ENCODE data around the gene LRMDA.
"Not testable (repeated sequence)": the region's sequence is repeated elsewhere in the genome, so short reads cannot be mapped to it uniquely, and the experiment has no call there.

Gene LRMDA

DNA sequence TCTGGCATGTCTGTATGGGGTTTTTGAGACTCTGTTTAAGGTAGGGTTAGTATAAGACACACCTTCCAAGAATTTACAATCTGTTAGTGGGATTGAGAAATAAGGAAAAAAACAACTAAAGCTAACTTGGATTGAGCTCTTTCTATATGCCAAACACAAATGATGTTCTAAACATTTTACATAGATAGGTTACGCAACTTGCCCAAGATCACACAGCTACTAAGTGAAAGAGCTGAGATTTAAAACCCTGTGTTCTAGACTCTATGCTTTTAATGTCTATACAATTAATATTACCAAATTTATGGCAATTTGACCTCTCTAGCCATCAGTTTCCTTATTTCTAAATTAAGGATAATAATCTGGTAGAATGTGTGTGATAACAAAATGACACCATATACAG, 1056.2 kb downstream of the LRMDA start:
- in situ Hi-C loops (cut with MboI; ENCODE audit: low sequenced_read_pairs), result no loop called here

DNA sequence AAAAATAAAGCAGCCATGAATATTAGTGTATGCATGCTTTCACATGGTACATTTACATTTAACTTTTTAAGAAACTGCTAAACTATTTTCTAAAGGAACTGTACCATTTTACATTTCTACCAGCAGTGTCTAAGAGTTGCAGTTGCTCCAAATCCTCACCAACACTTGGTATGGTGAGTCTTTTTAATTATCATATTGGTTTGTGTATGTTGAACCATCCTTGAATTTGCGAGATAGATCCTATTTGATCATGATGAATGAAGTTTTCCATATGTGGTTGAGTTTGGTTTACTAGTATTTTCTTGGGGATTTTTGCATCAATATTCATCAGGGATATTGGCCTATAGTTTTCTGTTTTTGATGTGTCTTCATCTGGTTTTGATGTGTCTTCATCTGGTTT, 1057.2 kb downstream of the LRMDA start:
- in situ Hi-C loops (cut with MboI; ENCODE audit: low sequenced_read_pairs), result no loop called here

GRCh38 chr10:76491216-76491615, 1059.8 kb downstream of the LRMDA start:
- in situ Hi-C loops (cut with MboI; ENCODE audit: low sequenced_read_pairs), result no loop called here

DNA sequence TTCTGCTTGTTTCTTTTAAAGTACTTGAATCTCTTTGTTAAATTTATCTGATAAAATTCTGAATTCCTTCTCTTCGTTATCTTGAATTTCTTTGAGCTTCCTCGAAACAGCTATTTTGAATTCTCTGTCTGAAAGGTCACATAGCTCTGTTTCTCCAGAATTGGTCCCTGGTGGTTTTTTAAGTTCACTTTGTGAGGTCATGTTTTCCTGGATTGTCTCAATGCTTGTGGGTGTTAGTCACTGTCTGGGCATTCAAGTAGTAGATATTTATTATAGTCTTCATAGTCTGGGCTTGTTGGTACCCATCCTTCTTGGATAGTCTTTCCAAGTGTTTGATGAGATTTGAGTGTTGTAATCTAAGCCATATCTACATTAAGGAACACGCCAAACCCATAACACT, 1060.6 kb downstream of the LRMDA start:
- in situ Hi-C loops (cut with MboI; ENCODE audit: low sequenced_read_pairs), result no loop called here

- in situ Hi-C loops (cut with MboI; ENCODE audit: low sequenced_read_pairs), result no loop called here
Observed at GRCh38 chr10:76492678-76493472, 1061.5 kb downstream of the LRMDA start.

- in situ Hi-C loops (cut with MboI; ENCODE audit: low sequenced_read_pairs), result no loop called here
Observed at GRCh38 chr10:76497666-76498065, 1066.2 kb downstream of the LRMDA start.

GRCh38 chr10:76504823-76505222, 1073.4 kb downstream of the LRMDA start:
- in situ Hi-C loops (cut with MboI; ENCODE audit: low sequenced_read_pairs), result no loop called here

GRCh38 chr10:76509446-76509845, 1078.0 kb downstream of the LRMDA start:
- in situ Hi-C loops (cut with MboI; ENCODE audit: low sequenced_read_pairs), result no loop called here

DNA sequence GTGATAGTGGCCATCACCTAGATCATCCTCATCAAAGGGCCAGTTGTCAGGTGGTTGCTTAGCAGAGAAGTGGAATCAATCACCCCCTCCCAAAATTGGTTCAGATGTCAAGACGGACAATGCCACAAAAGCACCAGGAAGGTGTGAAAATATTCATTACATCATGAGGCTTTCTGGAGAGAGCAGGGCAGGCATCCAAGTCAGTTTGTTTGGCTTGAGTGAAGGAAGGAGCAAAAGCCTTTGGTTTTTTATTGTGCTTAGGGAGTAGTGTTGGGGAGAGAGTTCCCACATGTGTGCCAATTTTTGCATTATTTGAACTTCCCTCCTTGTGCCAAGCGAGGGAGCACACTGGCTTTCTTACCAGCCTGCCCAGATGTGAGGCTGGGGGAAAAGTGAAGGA, 1082.9 kb downstream of the LRMDA start:
- in situ Hi-C loops (cut with MboI; ENCODE audit: low sequenced_read_pairs), result no loop called here

- in situ Hi-C loops (cut with MboI; ENCODE audit: low sequenced_read_pairs), result no loop called here
Observed at GRCh38 chr10:76514869-76515268, 1083.4 kb downstream of the LRMDA start.

GRCh38 chr10:76522547-76522946, 1091.1 kb downstream of the LRMDA start:
- in situ Hi-C loops (cut with MboI; ENCODE audit: low sequenced_read_pairs), result no loop called here

- in situ Hi-C loops (cut with MboI; ENCODE audit: low sequenced_read_pairs), result no loop called here
Observed at GRCh38 chr10:76523246-76523645, 1091.8 kb downstream of the LRMDA start.

- in situ Hi-C loops (cut with MboI; ENCODE audit: low sequenced_read_pairs), result no loop called here
Observed at GRCh38 chr10:76523791-76524351, 1092.4 kb downstream of the LRMDA start.

DNA sequence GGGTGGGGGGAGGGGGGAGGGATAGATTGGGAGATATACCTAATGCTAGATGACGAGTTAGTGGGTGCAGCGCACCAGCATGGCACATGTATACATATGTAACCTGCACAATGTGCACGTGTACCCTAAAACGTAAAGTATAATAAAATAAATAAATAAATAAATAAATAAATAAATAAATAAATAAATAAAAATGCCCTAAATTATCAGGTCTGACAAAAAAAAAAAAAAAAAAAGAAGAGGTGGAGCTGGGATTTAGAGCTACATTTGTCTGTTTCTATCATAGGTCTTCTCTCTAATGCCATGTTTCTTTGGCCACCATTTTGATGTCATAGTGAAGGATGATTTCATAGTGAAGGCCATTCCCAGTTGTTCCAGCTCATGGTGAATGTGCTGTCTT, 1095.4 kb downstream of the LRMDA start:
- in situ Hi-C loops (cut with MboI; ENCODE audit: low sequenced_read_pairs), result not testable (repeated sequence)

DNA sequence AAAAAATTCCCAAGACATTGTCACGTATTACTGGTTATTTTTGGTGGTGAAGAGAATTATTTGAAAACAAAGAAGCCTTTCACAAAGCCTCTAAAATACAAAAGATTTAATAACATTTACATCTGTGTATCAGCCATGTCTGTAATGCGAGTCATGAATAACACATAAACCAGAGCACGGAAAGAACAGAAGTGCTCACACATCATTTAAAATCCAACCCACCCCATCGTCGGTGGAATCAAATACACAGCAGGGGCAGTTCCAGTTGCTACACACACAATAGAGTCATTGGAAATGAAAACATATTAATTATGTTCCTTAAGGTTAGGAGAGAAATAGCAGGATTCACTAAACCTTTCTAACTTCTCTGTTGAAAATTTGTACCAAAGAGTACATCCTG, 1108.9 kb downstream of the LRMDA start:
- in situ Hi-C loops (cut with MboI; ENCODE audit: low sequenced_read_pairs), result no loop called here

- in situ Hi-C loops (cut with MboI; ENCODE audit: low sequenced_read_pairs), result no loop called here
Observed at GRCh38 chr10:76540786-76541185, 1109.4 kb downstream of the LRMDA start.

GRCh38 chr10:76541852-76542251, 1110.4 kb downstream of the LRMDA start:
- in situ Hi-C loops (cut with MboI; ENCODE audit: low sequenced_read_pairs), result no loop called here

GRCh38 chr10:76542307-76542930, 1111.0 kb downstream of the LRMDA start:
- in situ Hi-C loops (cut with MboI; ENCODE audit: low sequenced_read_pairs), result no loop called here

- in situ Hi-C loops (cut with MboI; ENCODE audit: low sequenced_read_pairs), result no loop called here
Observed at GRCh38 chr10:76543655-76544054, 1112.2 kb downstream of the LRMDA start.

DNA sequence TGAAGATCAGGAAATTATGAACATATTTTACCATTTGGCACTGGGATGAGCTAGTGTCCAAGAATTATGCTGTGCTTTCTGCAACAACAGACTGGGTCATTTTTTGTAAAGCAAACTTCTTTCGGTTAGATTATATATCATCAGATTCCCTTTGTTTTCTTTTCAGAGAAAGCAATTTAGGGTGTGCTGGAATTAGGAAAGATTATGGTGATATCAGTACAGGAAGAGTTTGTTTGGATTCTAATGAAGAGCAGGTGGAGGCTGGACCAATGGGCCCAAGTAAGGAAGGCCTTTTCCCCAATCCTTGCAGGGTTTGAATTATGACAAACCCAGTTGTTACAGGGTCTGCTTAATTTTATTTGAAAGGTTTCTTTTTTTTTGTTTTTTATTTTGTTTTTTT, 1113.4 kb downstream of the LRMDA start:
- in situ Hi-C loops (cut with MboI; ENCODE audit: low sequenced_read_pairs), result no loop called here

GRCh38 chr10:76546411-76546810, 1115.0 kb downstream of the LRMDA start:
- in situ Hi-C loops (cut with MboI; ENCODE audit: low sequenced_read_pairs), result no loop called here

DNA sequence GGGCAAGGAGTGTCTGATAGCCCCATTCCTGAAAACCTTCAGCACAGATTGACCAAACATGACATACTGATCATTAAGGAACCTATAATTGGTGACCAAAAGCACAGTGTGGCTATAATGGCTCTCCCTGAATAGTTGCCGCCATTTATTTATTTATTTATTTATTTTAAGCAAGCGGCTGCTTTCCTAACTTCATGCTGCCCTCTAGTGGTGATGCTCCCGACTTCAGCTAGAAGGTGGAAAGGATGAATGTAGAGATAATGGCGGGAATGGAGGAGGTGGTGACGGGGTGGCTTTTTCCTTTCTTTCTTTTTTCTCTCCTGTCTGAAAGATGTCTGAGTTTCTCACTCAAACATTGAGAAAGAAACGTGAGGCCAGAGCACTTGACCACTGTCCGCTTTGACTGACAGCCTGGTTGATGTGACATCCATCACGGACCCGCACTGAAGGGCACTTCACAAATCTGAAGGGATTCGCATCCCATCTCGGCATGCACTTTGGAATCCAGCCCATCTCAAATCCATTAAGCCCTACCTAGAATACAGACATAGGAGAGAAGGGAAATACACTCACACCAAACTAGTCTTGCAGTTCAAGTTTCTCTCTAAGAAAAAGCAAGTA, 1116.0 kb downstream of the LRMDA start:
- in situ Hi-C loops (cut with MboI; ENCODE audit: low sequenced_read_pairs), result no loop called here

Measured in hTERT RPE-1 (cell line).